NCI-H1417 treated with DMSO at 0.1 percent for 48 hours (cell line): ENCODE results near the gene AP4M1.
"Not testable (repeated sequence)": the region's sequence is repeated elsewhere in the genome, so short reads cannot be mapped to it uniquely, and the experiment has no call there.

Source experiments
- DNase-seq: peaks from one replicate; lab custom pipeline; 2025; lab: John Stamatoyannopoulos, UW

AP4M1 gene

DNA sequence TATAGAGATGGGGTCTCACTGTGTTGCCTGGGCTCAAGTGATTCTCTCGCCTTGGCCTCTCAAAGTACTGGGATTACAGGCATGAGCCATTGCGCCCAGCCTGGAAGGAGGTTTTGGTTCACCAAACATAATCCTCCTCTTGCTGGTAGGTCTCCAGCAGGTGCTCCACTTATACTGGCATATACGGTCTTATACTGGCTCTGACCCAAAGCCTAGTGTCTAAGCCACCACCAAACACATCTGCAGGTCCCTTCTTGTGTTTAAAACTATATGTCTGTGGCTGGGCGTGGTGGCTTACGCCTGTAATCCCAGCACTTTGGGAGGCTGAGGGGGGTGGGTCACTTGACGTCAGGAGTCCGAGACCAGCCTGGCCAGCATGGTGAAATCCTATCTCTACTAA is 30.7 kb downstream of the AP4M1 start:
- no peak for DNase-seq

DNA sequence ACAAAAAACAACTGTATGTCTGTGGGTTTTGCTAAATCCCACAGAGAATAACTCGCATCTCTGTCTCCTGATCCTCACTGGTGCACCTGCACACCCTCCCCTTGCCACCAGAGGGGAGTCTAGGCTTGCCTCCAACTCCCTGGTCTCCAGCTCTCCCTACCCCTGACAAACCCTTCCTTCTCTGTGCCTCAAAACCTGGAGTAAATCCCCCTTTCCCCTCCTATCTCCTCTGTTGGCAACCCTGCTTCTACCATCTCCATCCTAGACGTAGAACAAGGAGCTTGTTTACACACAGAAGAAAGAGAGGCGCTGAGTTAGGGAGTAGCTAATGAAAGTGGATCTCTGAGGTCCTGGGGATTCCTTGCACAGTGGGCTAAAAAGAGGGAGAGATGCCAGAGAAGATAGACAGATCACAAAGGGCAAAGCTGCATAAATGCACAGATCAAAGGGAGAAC is 31.3 kb downstream of the AP4M1 start:
- no peak for DNase-seq

DNA sequence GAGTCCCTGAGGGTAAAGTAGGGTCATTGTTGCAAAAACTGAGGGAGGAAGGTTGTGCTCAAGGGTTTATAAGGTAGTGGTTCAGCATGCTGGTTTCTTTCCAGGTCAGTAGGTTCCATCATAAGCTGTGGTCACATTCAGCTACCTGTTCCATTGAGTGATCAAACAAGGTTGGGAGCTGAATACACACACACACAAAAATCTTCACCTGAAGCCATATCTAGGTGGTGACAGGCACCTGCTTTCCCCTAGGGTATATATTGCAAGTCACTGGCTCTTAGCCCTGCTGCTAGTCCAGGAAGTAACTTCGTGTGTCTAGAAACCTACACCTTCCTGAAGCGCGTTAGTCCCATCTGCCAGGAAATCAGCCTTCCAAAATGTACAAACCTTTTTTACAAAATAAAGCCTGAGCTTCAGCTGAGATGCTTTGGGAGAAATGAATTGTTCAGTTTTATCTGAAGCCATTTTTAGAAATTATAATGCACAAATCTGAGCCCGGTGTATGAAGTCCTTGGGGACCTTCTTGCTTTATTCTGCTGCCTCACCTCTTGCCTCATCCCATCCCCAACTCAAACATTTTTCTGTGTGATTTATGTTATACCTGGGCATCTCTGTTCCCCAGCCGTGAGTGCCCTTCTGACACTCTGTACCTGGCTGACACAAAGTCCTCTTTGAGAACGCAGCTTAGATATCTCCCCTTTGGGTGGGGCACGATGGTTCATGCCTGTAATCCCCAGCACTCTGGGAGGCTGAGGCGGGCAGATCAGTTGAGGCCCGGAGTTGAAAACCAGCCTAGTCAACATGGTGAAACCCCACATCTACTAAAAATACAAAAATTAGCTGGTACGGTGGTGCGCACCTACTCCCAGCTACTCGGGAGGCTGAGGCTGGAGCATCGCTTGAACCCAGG is 36.7 kb downstream of the AP4M1 start:
- no peak for DNase-seq

DNA sequence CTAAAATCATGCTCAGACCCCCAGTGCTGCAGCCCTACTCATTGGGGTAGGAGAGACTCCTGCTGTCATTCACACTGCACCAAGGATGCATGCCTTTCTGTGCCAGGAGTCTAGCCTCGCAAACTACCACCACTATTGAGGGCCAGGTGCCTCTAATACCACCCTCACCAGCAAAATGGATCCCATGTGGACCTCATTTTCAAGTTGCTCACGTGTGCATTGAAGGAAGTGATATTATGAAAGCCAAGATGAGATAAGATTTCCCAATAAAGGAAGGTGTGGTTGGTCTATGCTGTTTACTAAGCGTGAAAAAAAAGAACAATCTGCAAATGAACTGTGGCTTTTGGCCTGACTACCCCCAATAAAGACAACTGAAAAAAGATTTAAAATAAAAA is 40.1 kb downstream of the AP4M1 start:
- DNase-seq: no peak

DNA sequence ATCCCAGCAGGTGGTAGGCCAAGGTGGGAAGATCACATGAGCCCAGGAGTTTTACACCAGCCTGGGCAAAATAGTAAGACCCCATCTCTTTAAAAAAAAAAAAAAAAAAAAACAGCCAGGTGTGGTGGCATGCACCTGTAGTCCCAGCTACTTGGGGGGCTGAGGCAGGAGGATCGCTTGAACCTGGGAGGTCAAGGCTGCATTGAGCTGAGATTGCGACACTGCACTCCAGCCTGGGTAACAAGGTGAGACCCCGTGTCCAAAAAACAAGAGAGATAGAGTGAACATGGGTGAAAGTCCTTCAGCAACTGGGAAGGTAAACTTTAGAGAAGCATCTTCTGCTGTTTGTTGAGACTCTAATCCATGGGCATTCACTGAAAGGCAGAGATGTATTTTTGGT is 41.0 kb downstream of the AP4M1 start:
- DNase-seq: no peak

DNA sequence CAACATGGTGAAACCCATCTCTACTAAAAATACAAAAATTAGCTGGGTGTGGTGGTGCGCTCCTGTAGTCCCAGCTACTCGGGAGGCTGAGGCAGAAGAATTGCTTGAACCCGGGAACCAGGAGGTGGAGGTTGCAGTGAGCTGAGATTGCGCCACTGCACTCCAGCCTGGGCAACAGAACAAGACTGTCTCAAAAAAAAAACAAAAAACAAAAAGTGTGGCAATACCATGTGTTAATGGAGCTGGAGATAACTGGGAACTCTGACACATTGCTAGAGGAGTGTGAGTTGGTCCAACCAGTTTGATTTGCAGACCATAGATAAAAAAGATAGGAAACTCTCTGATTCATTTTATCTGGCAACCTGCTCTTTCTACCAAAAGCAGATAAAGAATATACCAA is 44.9 kb downstream of the AP4M1 start:
- not testable (repeated sequence) for DNase-seq

DNA sequence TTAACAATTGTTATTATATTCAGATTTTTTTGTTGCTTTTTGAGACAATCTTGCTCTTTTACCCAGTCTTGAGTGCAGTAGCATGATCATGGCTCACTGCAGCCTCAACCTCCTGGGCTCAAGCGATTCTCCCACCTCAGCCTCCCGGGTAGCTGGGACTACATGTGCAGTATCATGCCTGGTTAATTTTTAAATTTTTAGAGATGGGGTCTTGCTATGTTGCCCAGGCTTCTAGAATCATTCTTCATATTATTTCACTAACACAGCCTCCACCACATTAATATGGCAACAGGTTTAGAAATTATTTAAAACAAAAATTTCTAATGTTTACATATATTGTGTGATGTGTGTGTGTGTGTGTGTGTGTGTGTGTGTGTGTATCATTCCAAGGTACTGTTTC is 45.8 kb downstream of the AP4M1 start:
- DNase-seq: no peak

DNA sequence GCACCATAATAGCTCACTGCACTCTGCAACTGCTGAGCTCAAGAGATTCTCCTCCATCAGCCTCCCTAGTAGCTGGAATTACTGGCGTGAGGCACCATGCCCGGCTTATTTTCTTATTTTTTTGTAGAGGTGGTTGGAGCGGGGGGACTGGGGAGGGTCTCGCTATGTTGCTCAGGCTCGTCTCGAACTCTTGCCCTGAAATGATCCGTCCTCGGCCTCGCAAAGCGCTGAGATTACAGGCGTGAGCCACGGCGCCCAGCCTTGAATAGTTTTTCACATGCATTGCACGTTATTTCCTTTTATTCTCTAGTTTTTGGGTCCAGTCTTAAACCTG is 46.7 kb downstream of the AP4M1 start:
- no peak for DNase-seq

DNA sequence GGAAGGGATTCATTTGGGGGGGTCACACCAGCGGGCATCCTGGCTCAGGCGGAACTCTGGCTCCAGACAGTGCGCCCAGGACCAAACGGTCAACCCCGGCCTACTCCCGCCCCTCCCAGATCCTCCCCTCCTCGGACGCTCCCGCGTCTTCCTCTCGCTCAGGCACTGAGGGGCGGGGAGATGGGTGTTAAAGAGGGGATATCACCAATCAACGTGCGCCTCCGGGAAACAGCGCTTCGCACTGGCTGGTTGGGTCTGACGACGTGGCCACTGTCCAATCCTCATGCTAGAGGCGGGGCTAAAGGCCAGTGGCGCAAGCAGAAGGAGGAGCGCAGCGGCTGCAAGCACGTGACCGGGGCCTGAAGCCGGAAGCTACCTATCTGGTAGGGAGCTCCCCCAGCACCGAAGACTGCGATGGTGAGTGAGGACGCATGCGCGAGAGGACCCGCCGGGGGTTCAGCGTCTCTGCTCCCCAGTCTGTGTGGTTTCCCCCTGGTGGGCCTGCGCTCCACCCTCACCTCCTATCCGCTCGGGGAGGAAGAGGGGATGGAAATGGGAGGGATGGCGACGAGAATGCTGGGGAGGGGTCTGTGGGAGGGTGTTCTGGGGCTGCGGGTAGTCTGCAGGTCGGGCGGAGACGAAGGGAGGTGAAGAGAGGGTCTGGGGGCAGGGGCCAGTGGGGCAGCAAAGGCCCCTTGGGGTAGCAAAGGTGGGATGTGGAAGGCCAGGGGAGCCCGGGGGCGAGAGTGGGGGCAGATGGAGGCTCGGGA is 47.3 kb downstream of the AP4M1 start, which contains the start of gene LAMTOR4:
Gene LAMTOR4, plus strand, starts transcription at position 360 of the 770 bp plus-strand sequence. Its CDS starts 55 bp downstream, at position 415.
- peak; percentile 95 for DNase-seq

DNA sequence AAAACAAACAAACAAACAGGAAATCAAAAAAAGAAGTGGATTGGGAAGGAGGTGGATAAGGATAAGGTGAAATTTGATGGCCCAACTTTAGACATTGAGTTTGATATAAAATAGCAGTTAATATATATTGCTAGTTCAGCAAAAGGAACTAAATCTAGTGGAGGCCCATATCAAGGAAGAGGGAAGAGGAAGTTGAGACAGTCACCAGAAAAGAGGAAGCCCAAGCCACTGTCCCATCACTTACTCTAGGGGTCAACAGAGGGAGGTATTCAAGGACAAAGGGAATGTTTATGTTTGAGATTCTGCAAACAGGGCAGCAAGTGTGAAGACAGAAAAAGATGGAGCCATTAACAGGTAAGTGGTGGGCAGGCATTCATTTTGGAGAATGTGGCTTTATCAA is 51.0 kb downstream of the AP4M1 start:
- DNase-seq: no peak

DNA sequence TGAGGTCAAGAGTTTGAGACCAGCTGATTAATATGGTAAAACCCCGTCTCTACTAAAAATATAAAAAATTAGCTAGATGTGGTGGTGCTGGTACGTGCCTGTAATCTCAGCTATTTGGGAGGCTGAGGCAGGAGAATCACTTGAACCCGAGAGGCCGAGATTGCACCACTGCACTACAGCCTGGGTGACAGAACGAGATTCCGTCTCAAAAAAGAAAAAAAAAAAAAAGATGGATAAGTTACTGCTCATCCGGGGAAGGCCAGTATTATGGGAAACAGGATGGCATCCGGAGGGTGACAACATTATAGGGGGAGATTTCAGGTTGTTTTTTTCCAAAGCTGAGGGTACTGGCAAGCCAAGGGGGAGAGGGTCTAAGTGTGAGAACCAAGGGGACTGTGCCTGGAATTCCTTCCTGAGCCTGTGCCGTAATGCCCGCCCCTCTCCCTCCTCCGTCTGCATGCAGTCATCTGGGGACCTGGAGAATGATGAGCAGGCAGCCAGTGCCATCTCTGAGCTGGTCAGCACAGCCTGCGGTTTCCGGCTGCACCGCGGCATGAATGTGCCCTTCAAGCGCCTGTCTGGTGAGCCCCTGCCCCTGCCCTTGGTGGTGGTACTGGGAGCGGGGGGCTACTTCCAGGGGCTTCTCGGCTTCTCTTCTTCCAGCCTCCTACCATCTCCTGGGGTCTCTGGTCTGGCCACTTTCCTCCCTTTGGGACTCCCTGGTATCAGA is 51.7 kb downstream of the AP4M1 start:
- no peak for DNase-seq

DNA sequence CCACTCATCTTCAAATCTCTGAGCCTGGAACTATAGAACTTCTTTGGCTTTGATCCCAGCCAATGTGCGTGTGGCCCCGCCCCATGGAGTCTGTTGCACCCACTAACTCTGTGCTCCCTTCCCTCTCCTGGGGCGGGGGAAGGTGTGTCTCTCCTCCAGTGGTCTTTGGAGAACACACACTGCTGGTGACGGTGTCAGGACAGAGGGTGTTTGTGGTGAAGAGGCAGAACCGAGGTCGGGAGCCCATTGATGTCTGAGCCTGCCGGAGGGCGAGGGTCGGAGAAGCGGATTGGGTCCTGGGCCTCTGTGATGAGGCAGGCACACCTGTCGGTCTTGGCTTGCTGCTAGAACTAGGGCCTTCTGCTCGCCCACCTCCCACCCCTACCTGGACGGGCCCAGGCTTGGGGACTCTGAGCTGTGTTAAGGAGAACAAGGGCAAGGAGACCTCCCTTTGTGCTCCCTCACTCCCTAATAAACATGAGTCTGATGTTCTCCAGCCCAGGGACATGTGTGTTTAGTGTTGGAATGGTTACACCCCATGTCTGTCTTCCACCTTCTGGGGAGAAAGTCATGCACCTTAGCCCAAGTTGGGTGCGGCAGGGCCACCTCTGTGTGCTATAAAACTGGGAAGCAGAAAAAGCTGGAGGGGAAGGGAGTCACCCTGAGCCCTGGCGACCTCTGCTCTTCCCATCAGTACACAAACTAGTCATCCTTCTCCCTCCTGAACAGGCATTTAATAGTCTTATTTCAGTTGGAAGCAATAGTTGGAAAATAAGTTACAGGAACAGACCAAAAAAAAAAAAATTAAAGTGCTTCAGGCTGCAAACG is 52.5 kb downstream of the AP4M1 start:
- DNase-seq: no peak

DNA sequence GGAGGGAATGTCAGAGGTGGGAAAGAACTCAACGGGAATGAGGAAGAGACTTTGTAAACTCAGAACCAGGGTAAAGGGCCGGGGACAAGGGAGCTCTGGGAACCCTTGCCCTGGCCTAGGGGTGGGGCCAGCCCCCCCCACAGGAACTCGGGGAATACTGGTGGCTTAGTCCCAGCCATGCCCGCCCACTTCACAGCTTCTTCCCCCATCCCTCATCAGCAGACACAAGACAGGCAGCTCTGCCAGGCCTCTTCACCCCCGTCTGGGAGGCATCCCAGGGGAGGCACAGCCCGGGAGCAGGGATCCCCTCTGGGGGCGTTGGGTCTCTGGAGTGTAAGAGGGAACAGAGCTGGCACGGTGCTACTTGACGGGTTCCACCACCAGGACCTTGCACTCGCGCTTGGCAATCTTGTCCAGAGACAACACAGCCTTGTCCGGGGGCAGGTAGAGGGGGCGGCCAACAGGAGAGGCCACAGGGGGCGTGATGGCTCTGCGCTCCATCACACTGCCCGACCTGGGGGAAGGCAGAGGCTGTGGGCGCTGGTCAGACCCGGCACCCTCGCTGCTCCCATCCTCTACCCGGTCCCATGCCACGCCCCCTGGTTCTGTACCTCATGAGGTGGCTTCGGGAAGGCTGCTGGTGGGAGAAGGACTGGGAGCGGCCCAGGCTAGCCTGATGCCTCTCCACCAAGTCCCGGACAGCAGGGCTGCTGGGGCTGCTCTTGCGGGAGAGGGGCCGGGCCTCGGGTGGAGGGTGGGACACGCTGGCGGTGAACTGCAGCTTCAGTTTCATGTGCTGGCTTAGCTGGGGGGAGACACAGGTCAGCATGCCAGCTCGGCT is 53.4 kb downstream of the AP4M1 start:
- no peak for DNase-seq

DNA sequence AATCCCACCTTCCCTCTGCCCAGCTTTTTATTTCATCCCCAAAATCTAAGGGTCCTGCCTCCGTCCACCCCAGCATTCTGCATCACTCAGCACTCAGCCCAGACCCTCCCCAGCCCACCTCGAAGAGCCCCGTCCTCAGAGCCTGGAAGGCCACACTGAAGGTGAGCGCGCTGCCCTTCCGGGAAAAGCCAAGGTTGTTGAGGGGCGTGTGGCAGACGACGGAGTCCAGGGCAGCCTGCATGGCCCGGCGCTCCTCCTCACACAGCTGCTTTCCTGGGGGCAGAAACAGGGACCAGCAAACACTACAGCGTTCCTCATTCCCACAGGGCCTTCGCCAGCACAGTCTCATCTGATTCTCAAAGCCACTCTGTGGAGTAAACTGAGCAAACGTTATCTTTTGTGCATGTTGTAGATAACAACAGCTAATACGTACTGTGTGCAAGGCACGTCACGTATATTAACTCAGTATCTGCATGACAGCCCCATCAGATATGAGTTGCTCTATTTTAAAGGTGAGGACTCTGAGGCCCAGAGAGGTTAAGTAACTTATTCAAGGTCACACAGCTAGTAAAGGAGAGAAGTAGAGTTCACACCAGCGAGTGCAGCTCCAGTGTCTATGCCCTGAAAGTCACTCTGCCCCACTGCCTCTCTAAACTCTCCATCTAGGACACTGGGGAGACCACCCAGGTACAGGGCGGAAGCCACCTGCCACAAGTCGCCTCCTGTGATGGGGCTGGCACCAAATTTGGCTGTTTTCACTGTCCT is 54.3 kb downstream of the AP4M1 start:
- no peak for DNase-seq

DNA sequence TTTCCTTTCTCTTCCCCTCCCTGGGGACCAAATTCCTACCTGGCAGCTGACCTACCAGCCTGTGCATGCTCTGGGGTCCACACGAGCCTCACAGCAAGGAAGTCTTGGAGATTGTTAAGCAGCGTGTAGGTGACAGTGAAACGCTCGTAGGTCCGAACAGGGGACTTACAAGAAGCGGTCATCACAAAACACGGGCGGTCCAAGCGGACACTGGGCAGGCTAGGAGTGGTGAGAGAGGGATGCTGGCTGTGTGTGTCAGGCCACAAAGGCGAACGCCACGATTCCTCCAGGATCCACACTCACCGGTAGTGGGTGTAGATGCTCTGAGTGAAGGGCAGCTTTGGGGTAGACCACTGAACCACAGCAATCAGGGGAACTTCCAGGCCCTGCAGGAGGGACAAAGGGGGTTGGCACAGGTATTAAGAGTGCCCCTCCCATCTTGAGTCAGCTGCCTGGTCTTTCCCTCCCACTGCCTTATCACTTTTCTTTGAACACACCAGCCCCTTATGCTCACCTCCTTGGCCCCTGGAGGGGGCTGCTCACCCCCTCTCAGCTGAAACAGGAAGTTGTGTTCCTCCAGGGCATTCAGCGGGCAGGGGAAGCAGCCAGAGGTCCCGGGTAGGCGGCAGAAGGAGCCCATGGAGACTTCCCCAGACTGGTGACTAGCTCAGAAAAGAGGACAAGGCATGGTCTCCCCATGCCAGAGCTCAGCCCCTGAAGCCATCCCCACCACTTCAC is 55.1 kb downstream of the AP4M1 start:
- no peak for DNase-seq

DNA sequence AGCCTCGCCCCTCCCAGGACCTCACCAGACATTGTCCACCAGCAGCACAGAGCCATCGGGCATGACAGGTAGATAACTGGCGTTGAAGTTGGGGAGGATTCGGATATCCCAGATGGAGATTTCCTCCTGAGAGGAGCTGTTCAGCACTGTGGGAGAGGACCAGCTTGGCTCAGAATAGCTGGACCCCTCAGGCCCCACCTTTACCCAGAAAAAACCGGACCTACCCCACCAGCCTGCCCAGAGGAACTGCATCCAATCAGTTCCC is 55.6 kb downstream of the AP4M1 start:
- DNase-seq: no peak

DNA sequence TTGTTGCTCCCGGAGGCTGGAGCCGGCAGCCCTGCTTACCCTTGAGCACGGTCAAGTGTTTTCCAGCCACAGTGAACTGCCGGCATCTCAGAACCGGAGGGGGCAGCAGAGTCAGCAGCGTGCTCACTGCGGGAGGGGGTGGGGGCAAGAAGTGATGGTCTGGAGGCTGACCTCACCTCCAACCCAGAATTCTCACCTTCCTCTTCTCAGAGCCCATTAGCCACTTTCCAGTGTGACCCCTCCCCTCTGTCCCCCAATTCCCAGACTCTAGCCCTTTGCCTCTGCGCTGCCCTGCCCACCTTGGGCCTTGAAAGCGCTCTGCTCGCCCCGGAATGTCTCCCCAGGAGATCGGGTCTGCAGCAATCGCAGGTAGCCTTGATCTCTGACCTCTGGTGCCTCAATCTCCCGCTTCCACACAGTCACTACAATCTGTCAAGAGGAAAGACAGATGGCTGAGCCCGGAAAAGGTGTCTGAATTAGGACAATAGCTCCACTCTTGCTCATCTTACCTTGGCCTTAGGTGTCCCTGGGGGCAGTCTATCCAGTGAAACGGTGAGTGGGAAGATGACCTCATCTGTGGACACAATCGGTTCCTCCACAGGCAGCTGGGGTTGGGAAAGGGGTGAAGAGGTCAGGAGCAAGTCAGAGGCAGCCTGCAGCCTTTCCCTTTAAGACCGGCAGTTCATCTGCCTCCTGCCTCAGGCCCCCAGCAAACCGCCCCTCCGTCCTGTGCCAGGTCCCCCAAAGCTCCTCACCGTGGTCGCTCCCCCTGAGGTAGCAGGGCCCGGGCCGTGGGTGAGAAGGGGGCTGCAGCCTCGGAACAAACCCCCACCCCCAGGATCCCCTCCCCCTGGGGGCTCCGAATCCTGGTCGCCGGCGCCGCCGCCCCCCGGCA is 56.1 kb downstream of the AP4M1 start:
- DNase-seq: no peak
